ENCODE data around the gene PRKCH.

DNA sequence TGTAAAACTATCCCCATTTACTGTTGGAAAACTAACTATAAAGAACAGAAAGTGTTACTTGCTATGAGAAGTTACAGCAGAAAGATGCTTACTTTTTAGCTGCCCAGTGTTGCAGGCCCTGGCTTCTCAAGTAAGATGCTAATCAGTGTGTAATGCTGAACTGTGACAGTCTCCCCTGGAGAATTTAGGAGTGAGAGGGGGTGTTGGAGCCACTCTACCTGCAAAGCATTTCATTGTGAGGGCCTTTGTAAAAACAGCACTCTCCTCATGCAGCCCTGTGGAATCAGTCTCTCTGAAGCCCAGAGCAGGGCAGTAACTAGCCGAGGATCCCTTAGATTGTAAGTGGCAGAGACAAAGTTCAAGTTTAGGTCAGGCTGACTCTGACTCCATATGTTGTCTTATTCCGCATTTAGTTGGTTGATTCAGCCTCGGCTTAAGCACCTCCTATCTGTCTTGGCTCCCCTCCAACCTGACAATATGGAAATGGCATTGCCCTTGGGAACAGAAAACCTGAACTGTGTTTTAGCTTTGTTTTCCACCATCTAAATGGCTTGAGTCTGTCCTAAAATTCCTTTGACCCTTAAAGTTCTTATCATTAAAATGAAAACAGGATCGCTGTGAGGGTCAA, 141.3 kb downstream of the PRKCH start:
- TF ChIP-seq SP2 (IDR thresholded peaks at IDR 0.05; ENCODE audit: extremely low read depth, low read depth, low read length, poor library complexity, severe bottlenecking) (no peak), CREM (IDR thresholded peaks at IDR 0.05; ENCODE audit: low read depth) (no peak), MYC (IDR thresholded peaks at IDR 0.05; ENCODE audit: low read depth, low read length) (no peak), MYC (CRISPR knock-in tag; IDR thresholded peaks at IDR 0.05; ENCODE audit: borderline replicate concordance, low read depth) (no peak)
- TF ChIP-seq, protein P1, sequence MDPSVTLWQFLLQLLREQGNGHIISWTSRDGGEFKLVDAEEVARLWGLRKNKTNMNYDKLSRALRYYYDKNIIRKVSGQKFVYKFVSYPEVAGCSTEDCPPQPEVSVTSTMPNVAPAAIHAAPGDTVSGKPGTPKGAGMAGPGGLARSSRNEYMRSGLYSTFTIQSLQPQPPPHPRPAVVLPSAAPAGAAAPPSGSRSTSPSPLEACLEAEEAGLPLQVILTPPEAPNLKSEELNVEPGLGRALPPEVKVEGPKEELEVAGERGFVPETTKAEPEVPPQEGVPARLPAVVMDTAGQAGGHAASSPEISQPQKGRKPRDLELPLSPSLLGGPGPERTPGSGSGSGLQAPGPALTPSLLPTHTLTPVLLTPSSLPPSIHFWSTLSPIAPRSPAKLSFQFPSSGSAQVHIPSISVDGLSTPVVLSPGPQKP (CRISPR knock-in tag; IDR thresholded peaks at IDR 0.05): no peak
- TF ChIP-seq, protein P2, sequence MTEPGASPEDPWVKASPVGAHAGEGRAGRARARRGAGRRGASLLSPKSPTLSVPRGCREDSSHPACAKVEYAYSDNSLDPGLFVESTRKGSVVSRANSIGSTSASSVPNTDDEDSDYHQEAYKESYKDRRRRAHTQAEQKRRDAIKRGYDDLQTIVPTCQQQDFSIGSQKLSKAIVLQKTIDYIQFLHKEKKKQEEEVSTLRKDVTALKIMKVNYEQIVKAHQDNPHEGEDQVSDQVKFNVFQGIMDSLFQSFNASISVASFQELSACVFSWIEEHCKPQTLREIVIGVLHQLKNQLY (CRISPR knock-in tag; conservative IDR thresholded peaks at IDR 0.05): no peak
